SK-N-SH treated with all-trans-retinoic acid at 6 μM for 48 hours (cell line): ENCODE results near the gene BTK.

Source experiments
- ARNTL ChIP-seq: fragments of 450-650 bp; formaldehyde crosslinking; IDR thresholded peaks from 2 replicates; pipeline ENCODE4 v1.5.0; 2020; ENCODE audit warnings: low read depth, mild to moderate bottlenecking, moderate library complexity, borderline replicate concordance
- BACH2 ChIP-seq: fragments of 250-450 bp; sonication (Bioruptor Pico); IDR thresholded peaks from 2 replicates; pipeline ENCODE4 v1.9.0; 2021; ENCODE audit warnings: mild to moderate bottlenecking, borderline replicate concordance
- CREB5 ChIP-seq: fragments of 250-450 bp; sonication (Bioruptor Pico); IDR thresholded peaks from 2 replicates; pipeline ENCODE4 v1.5.1; 2020; ENCODE audit warnings: low read depth, mild to moderate bottlenecking, moderate library complexity
- CSRNP3 ChIP-seq: fragments of 250-450 bp; sonication (Bioruptor Pico); IDR thresholded peaks from 2 replicates; pipeline ENCODE4 v1.5.1; 2021; ENCODE audit warnings: mild to moderate bottlenecking, moderate library complexity
- PPARA ChIP-seq: fragments of 250-450 bp; sonication (Bioruptor Pico); IDR thresholded peaks from 2 replicates; pipeline ENCODE4 v1.5.0; 2020; ENCODE audit warnings: mild to moderate bottlenecking, borderline replicate concordance
- RARB ChIP-seq: fragments of 250-450 bp; sonication (Bioruptor Pico); IDR thresholded peaks from 2 replicates; pipeline ENCODE4 v1.8.0; 2021; ENCODE audit warnings: mild to moderate bottlenecking, moderate library complexity
- TCF4 ChIP-seq: fragments of 250-450 bp; sonication (Bioruptor Pico); IDR thresholded peaks from 2 replicates; pipeline ENCODE4 v1.8.0; 2021; ENCODE audit warnings: mild to moderate bottlenecking, moderate library complexity, borderline replicate concordance
- TOX ChIP-seq: fragments of 250-450 bp; sonication (Bioruptor Pico); IDR thresholded peaks from 2 replicates; pipeline ENCODE4 v1.8.0; 2021; ENCODE audit warnings: mild to moderate bottlenecking, moderate library complexity, borderline replicate concordance
- ZFP3 ChIP-seq: fragments of 250-450 bp; sonication (Bioruptor Pico); IDR thresholded peaks from 2 replicates; pipeline ENCODE4 v1.5.0; 2020; ENCODE audit warnings: mild to moderate bottlenecking, moderate library complexity
- ZFP30 ChIP-seq: fragments of 450-650 bp; formaldehyde crosslinking; IDR thresholded peaks from 2 replicates; pipeline ENCODE4 v1.5.0; 2022; ENCODE audit warnings: mild to moderate bottlenecking, moderate library complexity
- TF ChIP-seq, protein P1 (sequence below): fragments of 250-450 bp; sonication (Bioruptor Pico); IDR thresholded peaks from 2 replicates; pipeline ENCODE4 v1.8.0; 2020; ENCODE audit warnings: mild to moderate bottlenecking, moderate library complexity, borderline replicate concordance
- TF ChIP-seq, protein P2 (sequence below): fragments of 250-450 bp; sonication (Bioruptor Pico); IDR thresholded peaks from 2 replicates; pipeline ENCODE4 v1.5.0; 2020; ENCODE audit warnings: mild to moderate bottlenecking, moderate library complexity

DNA sequence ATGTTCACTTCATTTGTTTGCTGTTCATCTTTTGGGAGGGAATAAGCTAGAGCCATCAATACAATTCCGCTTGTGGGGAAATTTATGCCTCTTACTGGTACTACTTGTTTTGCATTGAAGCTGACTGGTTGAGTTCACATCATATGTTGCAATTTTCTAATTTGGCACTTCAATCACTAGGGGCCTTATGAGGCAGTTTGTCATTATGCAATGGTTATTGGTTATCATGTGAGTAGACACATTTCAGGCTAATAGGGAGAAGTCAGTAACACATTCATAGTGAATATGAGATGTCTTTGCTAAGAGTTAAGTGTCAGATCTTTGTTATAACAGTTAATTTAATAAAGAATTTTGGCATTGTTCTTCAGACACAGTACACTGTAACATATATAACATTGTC lies 9.8 kb upstream of the BTK start:
- TF ChIP-seq ARNTL (CRISPR knock-in tag) (no peak), CSRNP3 (CRISPR knock-in tag) (no peak), BACH2 (no peak), TOX (CRISPR knock-in tag) (no peak), RARB (CRISPR knock-in tag) (no peak), TCF4 (CRISPR knock-in tag) (no peak), ZFP30 (CRISPR knock-in tag) (no peak), CREB5 (CRISPR knock-in tag) (no peak), ZFP3 (CRISPR knock-in tag) (no peak), PPARA (CRISPR knock-in tag) (no peak)
- TF ChIP-seq, protein P1, sequence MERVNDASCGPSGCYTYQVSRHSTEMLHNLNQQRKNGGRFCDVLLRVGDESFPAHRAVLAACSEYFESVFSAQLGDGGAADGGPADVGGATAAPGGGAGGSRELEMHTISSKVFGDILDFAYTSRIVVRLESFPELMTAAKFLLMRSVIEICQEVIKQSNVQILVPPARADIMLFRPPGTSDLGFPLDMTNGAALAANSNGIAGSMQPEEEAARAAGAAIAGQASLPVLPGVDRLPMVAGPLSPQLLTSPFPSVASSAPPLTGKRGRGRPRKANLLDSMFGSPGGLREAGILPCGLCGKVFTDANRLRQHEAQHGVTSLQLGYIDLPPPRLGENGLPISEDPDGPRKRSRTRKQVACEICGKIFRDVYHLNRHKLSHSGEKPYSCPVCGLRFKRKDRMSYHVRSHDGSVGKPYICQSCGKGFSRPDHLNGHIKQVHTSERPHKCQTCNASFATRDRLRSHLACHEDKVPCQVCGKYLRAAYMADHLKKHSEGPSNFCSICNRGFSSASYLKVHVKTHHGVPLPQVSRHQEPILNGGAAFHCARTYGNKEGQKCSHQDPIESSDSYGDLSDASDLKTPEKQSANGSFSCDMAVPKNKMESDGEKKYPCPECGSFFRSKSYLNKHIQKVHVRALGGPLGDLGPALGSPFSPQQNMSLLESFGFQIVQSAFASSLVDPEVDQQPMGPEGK (CRISPR knock-in tag) = no peak
- TF ChIP-seq, protein P2, sequence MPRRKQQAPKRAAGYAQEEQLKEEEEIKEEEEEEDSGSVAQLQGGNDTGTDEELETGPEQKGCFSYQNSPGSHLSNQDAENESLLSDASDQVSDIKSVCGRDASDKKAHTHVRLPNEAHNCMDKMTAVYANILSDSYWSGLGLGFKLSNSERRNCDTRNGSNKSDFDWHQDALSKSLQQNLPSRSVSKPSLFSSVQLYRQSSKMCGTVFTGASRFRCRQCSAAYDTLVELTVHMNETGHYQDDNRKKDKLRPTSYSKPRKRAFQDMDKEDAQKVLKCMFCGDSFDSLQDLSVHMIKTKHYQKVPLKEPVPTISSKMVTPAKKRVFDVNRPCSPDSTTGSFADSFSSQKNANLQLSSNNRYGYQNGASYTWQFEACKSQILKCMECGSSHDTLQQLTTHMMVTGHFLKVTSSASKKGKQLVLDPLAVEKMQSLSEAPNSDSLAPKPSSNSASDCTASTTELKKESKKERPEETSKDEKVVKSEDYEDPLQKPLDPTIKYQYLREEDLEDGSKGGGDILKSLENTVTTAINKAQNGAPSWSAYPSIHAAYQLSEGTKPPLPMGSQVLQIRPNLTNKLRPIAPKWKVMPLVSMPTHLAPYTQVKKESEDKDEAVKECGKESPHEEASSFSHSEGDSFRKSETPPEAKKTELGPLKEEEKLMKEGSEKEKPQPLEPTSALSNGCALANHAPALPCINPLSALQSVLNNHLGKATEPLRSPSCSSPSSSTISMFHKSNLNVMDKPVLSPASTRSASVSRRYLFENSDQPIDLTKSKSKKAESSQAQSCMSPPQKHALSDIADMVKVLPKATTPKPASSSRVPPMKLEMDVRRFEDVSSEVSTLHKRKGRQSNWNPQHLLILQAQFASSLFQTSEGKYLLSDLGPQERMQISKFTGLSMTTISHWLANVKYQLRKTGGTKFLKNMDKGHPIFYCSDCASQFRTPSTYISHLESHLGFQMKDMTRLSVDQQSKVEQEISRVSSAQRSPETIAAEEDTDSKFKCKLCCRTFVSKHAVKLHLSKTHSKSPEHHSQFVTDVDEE (CRISPR knock-in tag) = no peak
